Endodermal cell (in vitro differentiated cells): ENCODE results near the gene GNAI2. TPM values are rescaled to one million over a fixed set of nuclear protein-coding genes. Genes with fewer than 3 reads are reported as not detected.

Experiments
- DNase-seq: peaks from one replicate; pipeline ENCODE4 v3.0.0-alpha.2; 2017
- H3K27ac ChIP-seq: 2 replicates; pipeline ENCODE4 v1.5.1; 2013; ENCODE audit warnings: mild to moderate bottlenecking, low read depth, low read length, moderate library complexity
- H3K27me3 ChIP-seq: 2 replicates; pipeline ENCODE4 v1.6.1; 2013; ENCODE audit warnings: mild to moderate bottlenecking, low read length, moderate library complexity; ENCODE audit not compliant: insufficient read depth, control insufficient read depth, poor library complexity, severe bottlenecking
- H3K36me3 ChIP-seq: 2 replicates; pipeline ENCODE4 v1.7.0; 2013; ENCODE audit warnings: mild to moderate bottlenecking, low read length, moderate library complexity; ENCODE audit not compliant: control insufficient read depth, insufficient read depth
- H3K4me1 ChIP-seq: one replicate; pipeline ENCODE4 v1.7.0; 2013; ENCODE audit warnings: low read length; ENCODE audit not compliant: control insufficient read depth, insufficient read depth
- H3K4me3 ChIP-seq: 2 replicates; pipeline ENCODE4 v1.5.1; 2013; ENCODE audit warnings: mild to moderate bottlenecking, low read length, moderate library complexity
- H3K9ac ChIP-seq: 2 replicates; pipeline ENCODE4 v1.6.1; 2013; ENCODE audit warnings: mild to moderate bottlenecking, low read length, moderate library complexity; ENCODE audit not compliant: poor library complexity, severe bottlenecking; ENCODE audit errors: extremely low read depth
- H3K9me3 ChIP-seq: 2 replicates; pipeline ENCODE4 v1.6.1; 2013; ENCODE audit warnings: mild to moderate bottlenecking, low read length, moderate library complexity; ENCODE audit not compliant: control insufficient read depth
- H3K27ac Mint-ChIP-seq: 2 replicates; pipeline ENCODE4 v1.8.0; 2020; ENCODE audit warnings: mixed read lengths
- H3K27me3 Mint-ChIP-seq: 2 replicates; pipeline ENCODE4 v1.8.0; 2021; ENCODE audit warnings: mild to moderate bottlenecking, mixed read lengths; ENCODE audit not compliant: insufficient read depth
- H3K36me3 Mint-ChIP-seq: 2 replicates; pipeline ENCODE4 v1.8.0; 2020; ENCODE audit warnings: low read depth, mixed read lengths
- H3K4me1 Mint-ChIP-seq: 2 replicates; pipeline ENCODE4 v1.8.0; 2020; ENCODE audit warnings: mixed read lengths
- H3K4me3 Mint-ChIP-seq: 2 replicates; pipeline ENCODE4 v1.8.0; 2020; ENCODE audit warnings: mild to moderate bottlenecking, moderate library complexity, mixed read lengths
- H3K9me3 Mint-ChIP-seq: 2 replicates; pipeline ENCODE4 v1.8.0; 2020; ENCODE audit warnings: mild to moderate bottlenecking, mixed read lengths
- CTCF ChIP-seq: fragments of 200-600 bp; sonication (generic); conservative IDR thresholded peaks from 2 replicates; pipeline ENCODE4 v1.5.0; 2021; ENCODE audit warnings: antibody characterized with exemption, mild to moderate bottlenecking
- WGBS, 2 experiments: methylation state at CpG; one replicate each; pipeline versions ENCODE4 v1.1.5 to v1.1.7; 2013; ENCODE audit warnings: missing lambda C conversion rate in 2 of 2, mixed read lengths in 1 of 2; ENCODE audit not compliant: insufficient coverage in 1 of 2, insufficient read length in 1 of 2; 5-methylcytosine and 5-hydroxymethylcytosine counted together
- total RNA-seq, 2 donors: library from RNA; stranded (reverse); fragmentation: NEBNext Ultra II Directional in 1 of 2; extraction: Animal tissue kit (Norgen Biotek cat#: 25700) in 1 of 2; gene quantifications; 2 replicates in 1 of 2; 3 replicates in 1 of 2; pipeline ENCODE4 v1.2.1, GENCODE V29; 2021

Gene GNAI2
- total RNA-seq, 2 donors from 2014 or later = 243 to 278 TPM

GRCh38 chr3:50267280-50267913 lies 31.4 kb downstream of the GNAI2 start:
- Mint-ChIP-seq H3K4me3 (peak overlapping the region; percentile 19), H3K9me3 (no peaks in the 10 kb centered on the region), H3K36me3 (no peaks in the 10 kb centered on the region), H3K27ac (no peak overlapping the region), H3K27me3 (peaks cover 8% of the 10 kb centered on the region), H3K4me1 (peaks cover 22% of the 10 kb centered on the region)
- Histone ChIP-seq H3K4me1 (peaks cover 9% of the 10 kb centered on the region), H3K4me3 (no peak overlapping the region), H3K9me3 (no peaks in the 10 kb centered on the region), H3K27me3 (no peaks in the 10 kb centered on the region), H3K27ac (no peak overlapping the region), H3K9ac (no peak overlapping the region), H3K36me3 (no peaks in the 10 kb centered on the region)
- 41 to 47% methylated on average over 4 to 22 of the region's 22 CpGs for WGBS, 2 experiments
- DNase-seq = peak; percentile 79
- TF ChIP-seq CTCF = no peak

- Histone ChIP-seq H3K9ac (no peak overlapping the region), H3K27ac (no peak overlapping the region), H3K4me3 (no peak overlapping the region), H3K4me1 (peaks cover 9% of the 10 kb centered on the region), H3K36me3 (no peaks in the 10 kb centered on the region), H3K27me3 (peaks cover 4% of the 10 kb centered on the region), H3K9me3 (no peaks in the 10 kb centered on the region)
- no peak for TF ChIP-seq CTCF
- WGBS, 2 experiments = 85 to 94% methylated on average over 3 of the region's 3 CpGs
- H3K4me1 Mint-ChIP-seq = peaks cover 26% of the 10 kb centered on the region
- DNase-seq = no peak
- H3K4me3 Mint-ChIP-seq = no peak overlapping the region
- H3K36me3 Mint-ChIP-seq = no peaks in the 10 kb centered on the region
- no peak overlapping the region for H3K27ac Mint-ChIP-seq
- H3K27me3 Mint-ChIP-seq = peaks cover 14% of the 10 kb centered on the region
- H3K9me3 Mint-ChIP-seq = no peaks in the 10 kb centered on the region
Observed at GRCh38 chr3:50268276-50268675, 32.3 kb downstream of the GNAI2 start.

GRCh38 chr3:50268703-50269451 lies 32.9 kb downstream of the GNAI2 start, which contains the start of gene SEMA3B:
TSS of gene SEMA3B (plus strand) at chr3:50269147. CDS start at chr3:50269241, 94 bp downstream.
- WGBS, 2 experiments = 80 to 85% methylated on average over 6 to 21 of the region's 21 CpGs
- peak; percentile 63 for DNase-seq
- Mint-ChIP-seq H3K4me1 (peaks cover 26% of the 10 kb centered on the region), H3K36me3 (no peaks in the 10 kb centered on the region), H3K9me3 (no peaks in the 10 kb centered on the region), H3K4me3 (no peak within 1 kb of the TSS), H3K27me3 (peaks cover 19% of the 10 kb centered on the region), H3K27ac (peak within 1 kb of the TSS; percentile 26)
- peak within 1 kb of the TSS; percentile 16 for H3K27ac ChIP-seq
- no peaks in the 10 kb centered on the region for H3K36me3 ChIP-seq
- H3K9me3 ChIP-seq = no peaks in the 10 kb centered on the region
- H3K27me3 ChIP-seq = peaks cover 10% of the 10 kb centered on the region
- TF ChIP-seq CTCF = no peak
- no peak within 1 kb of the TSS for H3K4me3 ChIP-seq
- H3K4me1 ChIP-seq = peaks cover 9% of the 10 kb centered on the region
- H3K9ac ChIP-seq = no peak within 1 kb of the TSS
